ENCODE measurements around the gene SIX5.
"Not testable (repeated sequence)": the region's sequence is repeated elsewhere in the genome, so short reads cannot be mapped to it uniquely, and the experiment has no call there.

Gene SIX5

DNA sequence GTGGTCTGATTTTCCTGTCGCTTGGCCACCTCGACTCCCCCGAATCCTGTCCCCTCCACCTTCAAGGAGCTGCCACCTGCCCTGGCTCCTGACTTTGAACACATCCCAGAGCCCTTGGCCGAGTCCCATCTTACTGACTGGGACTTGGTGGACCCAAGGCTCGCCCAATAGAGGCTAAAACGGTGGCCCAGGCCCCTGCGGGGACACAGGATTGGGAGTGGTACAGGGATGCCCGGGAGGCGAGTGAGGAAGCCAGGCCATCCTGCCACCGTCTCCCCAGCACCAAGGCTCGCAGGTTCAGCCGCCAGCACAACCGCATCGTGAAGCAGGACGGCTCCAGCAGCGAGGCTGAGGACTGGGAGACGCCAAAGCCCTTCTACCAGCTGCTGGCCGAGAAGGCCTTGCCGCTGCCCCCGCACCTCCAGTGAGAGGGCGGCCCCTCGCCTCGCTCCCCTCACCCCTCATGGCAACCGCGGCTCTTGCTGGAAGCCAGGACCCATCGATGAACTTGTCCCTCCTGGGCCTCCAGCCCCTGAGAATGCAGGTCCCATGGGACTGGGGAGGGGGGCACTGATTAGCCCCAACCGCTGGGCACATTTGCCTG, 5.3 kb downstream of the SIX5 start:
- H3K4me3 Mint-ChIP-seq = no peak overlapping the region
- peaks cover under 1% of the 10 kb centered on the region for H3K4me1 Mint-ChIP-seq (ENCODE audit: low read depth)
- no peak overlapping the region for H3K27ac Mint-ChIP-seq
- no peaks in the 10 kb centered on the region for H3K36me3 Mint-ChIP-seq (ENCODE audit: low read depth)
- no peaks in the 10 kb centered on the region for H3K9me3 Mint-ChIP-seq
- H3K27me3 Mint-ChIP-seq (ENCODE audit: low read depth) = peaks cover 10% of the 10 kb centered on the region

DNA sequence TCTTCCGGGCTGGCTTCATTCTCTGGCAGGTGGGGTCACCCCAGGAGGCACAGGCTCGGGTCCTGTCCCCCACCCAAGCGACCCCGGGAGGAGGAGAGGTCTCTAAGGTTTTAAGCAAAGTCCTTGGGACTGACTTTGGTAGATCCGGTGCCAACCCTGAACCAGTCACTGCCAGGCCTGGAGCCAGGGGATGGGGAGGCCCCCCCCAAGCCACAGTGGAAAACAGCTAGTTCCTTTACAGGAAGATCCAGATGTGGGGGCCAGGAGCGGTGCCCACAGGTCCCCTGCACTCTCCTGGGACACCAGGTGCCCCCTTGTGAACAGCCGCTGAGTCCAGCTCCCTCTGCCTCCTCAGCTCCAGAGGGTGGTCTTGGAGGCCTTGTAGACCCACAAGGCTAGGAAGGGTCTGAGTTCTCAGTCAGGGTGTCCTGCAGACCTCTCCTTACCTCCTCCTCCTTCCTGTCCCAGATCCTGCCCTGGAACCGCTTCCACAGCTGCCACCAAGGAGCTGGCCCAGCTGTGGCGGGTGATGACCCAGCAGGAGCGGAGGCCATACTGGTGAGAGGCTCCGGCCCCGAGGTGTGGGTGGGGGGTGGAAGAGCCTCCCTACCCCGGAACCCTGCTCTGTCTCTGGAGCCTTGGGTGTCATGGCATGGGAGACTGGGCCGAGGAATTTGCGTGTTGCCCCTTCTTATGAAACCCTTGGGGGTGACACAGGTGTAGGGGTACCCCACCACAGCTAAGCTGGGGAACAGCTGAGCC, 6.0 kb downstream of the SIX5 start:
- no peak overlapping the region for H3K4me3 Mint-ChIP-seq
- no peaks in the 10 kb centered on the region for H3K4me1 Mint-ChIP-seq (ENCODE audit: low read depth)
- no peak overlapping the region for H3K27ac Mint-ChIP-seq
- no peaks in the 10 kb centered on the region for H3K9me3 Mint-ChIP-seq
- H3K27me3 Mint-ChIP-seq (ENCODE audit: low read depth) = peaks cover 9% of the 10 kb centered on the region
- no peaks in the 10 kb centered on the region for H3K36me3 Mint-ChIP-seq (ENCODE audit: low read depth)

DNA sequence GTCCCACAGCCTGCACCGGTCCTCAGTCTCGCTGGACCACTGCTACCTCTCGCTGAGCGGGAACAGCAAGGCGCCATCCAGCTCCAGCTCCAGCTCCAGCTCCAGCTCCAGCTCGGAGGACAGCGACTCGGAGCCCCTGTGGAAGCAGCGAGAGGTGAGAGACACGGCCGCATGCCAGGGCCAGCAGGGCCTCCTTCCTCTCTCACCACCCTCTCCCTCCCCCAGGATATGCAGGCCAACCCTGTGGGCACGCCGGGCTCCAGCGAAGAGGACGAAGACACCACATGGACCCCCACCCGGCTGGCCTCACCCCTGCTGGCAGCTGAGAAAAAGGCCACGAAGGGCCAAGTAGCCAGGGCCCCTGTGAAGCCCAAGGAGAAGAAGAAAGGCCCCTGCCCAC, 7.3 kb downstream of the SIX5 start:
- H3K9me3 Mint-ChIP-seq = no peaks in the 10 kb centered on the region
- no peaks in the 10 kb centered on the region for H3K36me3 Mint-ChIP-seq (ENCODE audit: low read depth)
- H3K27me3 Mint-ChIP-seq (ENCODE audit: low read depth) = peaks cover 3% of the 10 kb centered on the region
- H3K27ac Mint-ChIP-seq = no peak overlapping the region
- no peaks in the 10 kb centered on the region for H3K4me1 Mint-ChIP-seq (ENCODE audit: low read depth)
- H3K4me3 Mint-ChIP-seq = no peak overlapping the region

DNA sequence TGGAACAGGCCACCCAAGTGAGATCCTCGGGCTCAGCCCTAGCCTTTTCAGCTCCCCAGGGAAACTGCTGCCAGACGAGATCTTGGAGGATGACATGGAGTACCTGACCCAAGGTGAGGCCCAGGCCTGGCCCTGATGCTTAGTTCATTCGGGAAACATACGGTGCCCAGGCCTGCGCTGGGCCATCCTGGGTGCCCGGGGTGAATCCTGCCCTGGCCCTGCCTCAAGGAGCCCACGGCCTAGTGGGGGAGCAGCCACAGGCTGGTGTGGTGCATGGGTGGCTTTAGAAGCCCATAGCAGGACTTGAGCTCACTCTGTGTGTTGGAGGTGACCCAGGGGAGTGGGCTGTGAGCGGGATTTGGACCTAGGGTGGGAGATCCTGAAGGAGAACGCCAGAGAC, 10.1 kb downstream of the SIX5 start:
- Mint-ChIP-seq H3K9me3 (no peaks in the 10 kb centered on the region), H3K4me3 (no peak overlapping the region), H3K27me3 (ENCODE audit: low read depth) (no peaks in the 10 kb centered on the region), H3K36me3 (ENCODE audit: low read depth) (no peaks in the 10 kb centered on the region), H3K4me1 (ENCODE audit: low read depth) (no peaks in the 10 kb centered on the region), H3K27ac (no peak overlapping the region)

DNA sequence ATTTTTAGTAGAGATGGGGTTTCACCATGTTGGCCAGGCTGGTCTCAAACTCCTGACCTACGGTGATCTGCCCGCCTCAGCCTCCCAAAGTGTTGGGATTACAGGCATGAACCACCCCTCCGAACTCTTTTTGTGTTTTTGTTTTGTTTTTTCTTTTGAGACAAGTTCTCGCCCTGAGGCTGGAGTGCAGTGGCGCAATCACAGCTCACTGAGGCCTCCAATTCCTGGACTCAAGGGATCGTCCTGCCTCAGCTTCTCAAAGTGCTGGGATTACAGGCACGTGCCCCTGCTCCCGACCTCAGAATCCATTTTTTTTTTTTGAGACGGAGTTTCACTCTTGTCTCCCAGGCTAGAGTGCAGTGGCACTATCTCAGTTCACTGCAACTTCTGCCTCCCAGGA, 11.4 kb downstream of the SIX5 start:
- Mint-ChIP-seq H3K9me3 (no peaks in the 10 kb centered on the region), H3K4me1 (ENCODE audit: low read depth) (no peaks in the 10 kb centered on the region), H3K27me3 (ENCODE audit: low read depth) (no peaks in the 10 kb centered on the region), H3K27ac (no peak overlapping the region), H3K4me3 (no peak overlapping the region), H3K36me3 (ENCODE audit: low read depth) (no peaks in the 10 kb centered on the region)

DNA sequence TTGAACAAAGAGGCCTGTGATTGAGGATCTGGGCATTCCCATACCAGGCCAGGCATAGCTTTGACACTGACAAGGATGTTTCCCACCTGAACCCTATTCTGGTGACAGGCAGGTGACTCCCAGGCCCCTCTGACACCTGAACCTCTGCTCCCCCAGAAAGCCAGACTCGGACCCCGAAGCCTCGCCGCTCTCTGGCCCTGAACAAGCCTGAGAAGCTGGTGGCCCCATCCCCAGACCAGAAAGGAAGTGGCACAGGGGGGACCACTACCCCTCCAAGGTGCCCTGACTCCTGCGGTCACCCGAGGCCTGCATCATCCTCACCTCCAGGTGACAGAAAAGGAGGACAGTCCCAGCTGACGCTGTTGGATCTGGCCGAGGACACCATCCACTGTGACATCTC, 14.7 kb downstream of the SIX5 start:
- H3K9me3 Mint-ChIP-seq = no peaks in the 10 kb centered on the region
- H3K36me3 Mint-ChIP-seq (ENCODE audit: low read depth) = no peaks in the 10 kb centered on the region
- H3K4me1 Mint-ChIP-seq (ENCODE audit: low read depth) = no peaks in the 10 kb centered on the region
- H3K4me3 Mint-ChIP-seq = no peak overlapping the region
- no peaks in the 10 kb centered on the region for H3K27me3 Mint-ChIP-seq (ENCODE audit: low read depth)
- H3K27ac Mint-ChIP-seq = no peak overlapping the region

DNA sequence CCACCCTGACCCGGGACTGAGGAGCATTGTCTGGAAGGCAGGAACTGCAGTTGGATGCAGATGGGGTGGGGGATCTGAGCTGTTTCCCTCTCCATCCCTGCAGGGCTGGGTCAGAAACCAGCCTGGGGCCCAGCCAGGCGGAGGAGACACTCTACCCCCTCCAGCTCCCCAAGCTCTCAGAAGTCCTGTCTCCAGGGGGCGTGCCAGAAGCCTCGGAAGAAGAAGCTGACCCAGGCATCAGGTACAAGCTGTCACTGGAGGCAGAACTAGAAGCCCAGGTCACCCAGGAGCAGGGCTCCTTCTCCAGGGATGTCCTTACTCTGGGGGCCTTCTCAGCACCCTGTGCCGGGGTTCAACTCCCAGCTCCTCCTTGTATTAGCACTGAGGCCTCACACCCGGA, 15.5 kb downstream of the SIX5 start:
- H3K36me3 Mint-ChIP-seq (ENCODE audit: low read depth) = no peaks in the 10 kb centered on the region
- H3K4me3 Mint-ChIP-seq = no peak overlapping the region
- no peaks in the 10 kb centered on the region for H3K4me1 Mint-ChIP-seq (ENCODE audit: low read depth)
- H3K27ac Mint-ChIP-seq = no peak overlapping the region
- no peaks in the 10 kb centered on the region for H3K27me3 Mint-ChIP-seq (ENCODE audit: low read depth)
- no peaks in the 10 kb centered on the region for H3K9me3 Mint-ChIP-seq

DNA sequence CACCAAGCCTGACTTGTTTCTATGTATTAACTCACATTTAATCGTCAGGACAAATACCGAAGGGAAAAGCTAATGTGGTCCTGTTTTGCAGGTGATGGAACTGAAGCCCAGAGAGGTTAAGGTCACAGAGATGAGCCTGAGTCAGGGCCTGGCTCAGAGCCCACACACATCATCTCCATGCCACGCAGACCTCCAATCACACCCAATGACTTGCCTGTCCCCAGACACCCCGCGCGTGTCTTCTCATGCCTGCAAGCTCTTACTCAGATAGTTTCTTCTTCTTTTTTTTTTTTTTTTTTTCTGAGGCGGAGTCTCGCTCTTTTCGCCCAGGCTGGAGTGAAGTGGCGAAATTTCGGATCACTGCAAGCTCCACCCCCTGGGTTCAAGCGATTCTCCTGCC, 16.4 kb downstream of the SIX5 start:
- Mint-ChIP-seq H3K4me1 (ENCODE audit: low read depth) (no peaks in the 10 kb centered on the region), H3K27ac (no peak overlapping the region), H3K27me3 (ENCODE audit: low read depth) (peaks cover 1% of the 10 kb centered on the region), H3K4me3 (no peak overlapping the region), H3K9me3 (no peaks in the 10 kb centered on the region), H3K36me3 (ENCODE audit: low read depth) (no peaks in the 10 kb centered on the region)

DNA sequence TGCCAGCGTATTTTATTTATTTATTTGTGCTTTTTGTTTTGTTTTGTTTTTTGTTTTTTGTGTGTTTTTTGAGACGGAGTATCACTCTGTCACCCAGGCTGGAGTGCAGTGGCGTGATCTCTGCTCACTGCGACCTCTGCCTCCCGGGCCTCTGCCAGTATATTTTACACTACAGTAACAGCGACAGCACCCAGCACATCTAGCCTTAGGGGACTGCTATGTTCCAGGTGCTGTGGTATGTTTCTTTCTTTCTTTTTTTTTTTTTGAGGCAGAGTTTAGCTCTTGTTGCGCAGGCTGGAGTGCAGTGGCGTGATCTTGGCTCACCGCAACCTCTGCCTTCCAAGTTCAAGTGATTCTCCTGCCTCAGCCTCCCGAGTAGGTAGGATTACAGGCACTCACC, 17.6 kb downstream of the SIX5 start:
- H3K27ac Mint-ChIP-seq; H3K4me1 Mint-ChIP-seq (ENCODE audit: low read depth); H3K27me3 Mint-ChIP-seq (ENCODE audit: low read depth); H3K4me3 Mint-ChIP-seq; H3K9me3 Mint-ChIP-seq; H3K36me3 Mint-ChIP-seq (ENCODE audit: low read depth): not testable (repeated sequence)

DNA sequence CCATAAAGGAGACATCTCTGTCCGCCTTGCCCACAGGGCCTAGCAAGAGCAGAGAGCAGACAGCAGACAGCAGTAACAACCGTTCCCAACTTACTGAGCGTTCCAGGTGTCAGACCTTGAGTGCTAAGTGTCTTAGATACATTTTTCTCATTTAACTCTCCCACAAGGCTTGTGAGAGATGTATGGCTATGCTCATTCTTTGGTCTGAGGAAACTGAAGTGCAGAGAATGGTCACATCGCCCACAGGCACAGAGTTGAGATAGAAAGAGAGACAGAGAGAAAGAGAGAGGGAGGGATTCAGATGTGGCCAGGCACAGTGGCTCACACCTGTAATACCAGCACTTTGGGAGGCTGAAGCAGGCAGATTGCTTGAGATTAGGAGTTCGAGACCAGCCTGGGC, 21.5 kb downstream of the SIX5 start:
- H3K4me1 Mint-ChIP-seq (ENCODE audit: low read depth) = no peaks in the 10 kb centered on the region
- H3K9me3 Mint-ChIP-seq = no peaks in the 10 kb centered on the region
- peaks cover 21% of the 10 kb centered on the region for H3K27me3 Mint-ChIP-seq (ENCODE audit: low read depth)
- H3K27ac Mint-ChIP-seq = no peak overlapping the region
- no peak overlapping the region for H3K4me3 Mint-ChIP-seq
- H3K36me3 Mint-ChIP-seq (ENCODE audit: low read depth) = no peaks in the 10 kb centered on the region

DNA sequence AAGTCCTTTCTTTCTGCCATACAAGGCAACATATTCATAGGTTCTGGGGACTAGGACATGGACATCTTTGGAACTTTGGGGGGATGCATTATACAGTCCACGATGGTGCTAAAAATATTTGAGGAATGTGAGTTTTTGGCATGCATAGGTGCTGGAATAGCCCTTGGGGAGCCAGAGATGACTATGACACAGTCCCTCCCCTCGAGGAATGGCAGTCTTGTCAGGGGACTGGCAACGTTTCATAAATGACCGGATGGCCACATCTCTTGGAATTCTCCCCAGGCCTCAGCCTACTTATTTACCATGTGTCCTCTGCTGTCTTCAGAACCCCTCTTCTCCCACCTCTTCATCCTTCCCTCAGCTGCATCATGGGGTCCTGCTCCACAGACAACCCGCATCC, 22.2 kb downstream of the SIX5 start:
- Mint-ChIP-seq H3K4me3 (no peak overlapping the region), H3K27ac (no peak overlapping the region), H3K27me3 (ENCODE audit: low read depth) (peaks cover 24% of the 10 kb centered on the region), H3K9me3 (no peaks in the 10 kb centered on the region), H3K36me3 (ENCODE audit: low read depth) (no peaks in the 10 kb centered on the region), H3K4me1 (ENCODE audit: low read depth) (no peaks in the 10 kb centered on the region)

DNA sequence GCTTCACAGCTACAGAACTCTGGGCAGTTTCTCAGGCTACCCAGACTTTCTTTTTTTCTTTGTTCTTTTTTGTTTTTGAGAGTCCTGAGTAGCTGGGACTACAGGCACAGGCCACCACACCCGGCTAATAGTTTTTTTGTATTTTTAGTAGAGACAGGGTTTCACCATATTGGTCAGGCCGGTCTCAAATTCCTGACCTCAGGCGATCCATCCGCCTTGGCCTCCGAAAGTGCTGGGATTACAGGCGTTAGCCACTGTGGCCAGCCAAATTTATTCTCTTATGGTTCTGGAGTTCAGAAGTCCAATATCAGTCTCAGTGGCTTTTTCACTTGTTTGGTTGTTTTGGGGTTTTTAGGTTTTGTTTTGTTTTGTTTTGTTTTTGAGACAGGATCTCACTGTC, 23.4 kb downstream of the SIX5 start:
- Mint-ChIP-seq H3K36me3 (ENCODE audit: low read depth) (no peaks in the 10 kb centered on the region), H3K9me3 (no peaks in the 10 kb centered on the region), H3K27ac (no peak overlapping the region), H3K4me1 (ENCODE audit: low read depth) (no peaks in the 10 kb centered on the region), H3K27me3 (ENCODE audit: low read depth) (peaks cover 24% of the 10 kb centered on the region), H3K4me3 (no peak overlapping the region)

DNA sequence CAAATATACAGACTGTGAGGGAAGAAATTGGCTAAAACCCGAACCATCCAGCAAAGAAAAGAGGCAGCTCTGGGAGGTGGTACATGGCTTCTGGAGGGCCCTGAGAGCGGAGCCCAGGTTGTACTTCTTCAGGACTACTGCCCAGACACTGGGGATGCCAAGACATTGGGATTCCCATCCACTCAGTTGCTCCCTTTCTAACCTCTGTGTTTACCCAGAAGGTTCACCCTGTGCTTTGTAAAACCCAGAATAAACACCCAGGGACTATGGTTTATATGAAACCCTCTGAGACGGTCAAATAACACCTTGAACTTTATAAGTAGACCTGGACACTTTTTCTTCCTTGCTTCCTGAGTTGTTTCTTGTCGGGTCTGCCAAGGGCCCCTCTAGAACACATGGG, 26.1 kb downstream of the SIX5 start:
- Mint-ChIP-seq H3K9me3 (no peaks in the 10 kb centered on the region), H3K27me3 (ENCODE audit: low read depth) (peaks cover 24% of the 10 kb centered on the region), H3K36me3 (ENCODE audit: low read depth) (no peaks in the 10 kb centered on the region), H3K4me3 (no peak overlapping the region), H3K27ac (no peak overlapping the region), H3K4me1 (ENCODE audit: low read depth) (no peaks in the 10 kb centered on the region)

DNA sequence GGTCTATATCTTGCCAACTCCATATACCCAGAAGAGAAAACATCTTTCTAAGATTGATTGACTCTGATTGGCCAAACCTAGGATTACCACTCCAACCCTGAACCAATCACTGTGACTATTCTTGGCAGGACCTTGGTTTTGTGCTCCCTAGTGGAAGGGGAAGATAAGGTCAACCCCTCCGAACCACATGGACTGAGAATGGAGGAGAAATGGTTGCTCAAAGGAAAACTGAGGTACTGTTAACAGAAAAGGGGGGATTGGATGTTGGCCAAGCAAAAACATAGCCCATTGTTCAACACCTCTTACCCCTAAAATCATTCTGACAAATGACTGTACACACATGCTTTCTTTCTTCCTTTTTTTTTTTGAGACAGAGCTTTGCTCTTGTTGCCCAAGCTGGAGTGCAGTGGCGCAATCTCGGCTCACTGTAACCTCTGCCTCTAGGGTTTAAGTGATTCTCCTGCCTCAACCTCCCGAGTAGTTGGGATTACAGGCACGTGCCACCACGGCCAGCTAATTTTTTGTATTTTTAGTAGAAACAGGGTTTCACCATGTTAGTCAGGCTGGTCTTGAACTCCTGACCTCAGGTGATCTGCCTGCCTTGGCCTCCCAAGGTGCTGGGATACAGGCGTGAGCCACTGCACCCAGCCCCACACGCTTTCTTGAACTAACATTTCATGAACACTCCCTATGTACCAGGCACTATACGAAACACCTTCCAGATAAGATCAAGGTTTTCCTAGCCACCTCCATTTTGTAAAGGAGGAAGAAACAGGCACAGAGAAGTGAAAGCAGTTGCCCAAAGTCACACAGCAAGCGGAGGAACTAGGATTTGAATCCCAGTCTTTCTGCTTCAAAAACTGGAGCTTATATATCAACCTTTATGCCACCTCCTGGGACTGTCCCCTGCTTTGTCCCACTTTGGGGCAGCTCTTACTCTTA, 29.3 kb downstream of the SIX5 start:
- Mint-ChIP-seq H3K4me3 (no peak overlapping the region), H3K27me3 (ENCODE audit: low read depth) (peaks cover 12% of the 10 kb centered on the region), H3K27ac (no peak overlapping the region), H3K9me3 (no peaks in the 10 kb centered on the region), H3K36me3 (ENCODE audit: low read depth) (no peaks in the 10 kb centered on the region), H3K4me1 (ENCODE audit: low read depth) (no peaks in the 10 kb centered on the region)

Data from T-helper 1 cell treated with Interleukin-12 subunit alpha and Interleukin-12 subunit beta and Interleukin-4 antibody, amounts not matched to agents 30 μg/mL and 1 μg/mL, for 36 hours (primary cell).